ENCODE measurements around the gene NCBP2.

- TF ChIP-seq CTCF (IDR thresholded peaks at IDR 0.05) (no peak), POLR2AphosphoS5 (IDR thresholded peaks at IDR 0.05; ENCODE audit: insufficient read depth in 1 of 2, low read depth in 1 of 2) (no peak)
Observed at GRCh38 chr3:196931828-196932587, 10.3 kb downstream of the NCBP2 start.

Data from vagina (tissue), 2 donors.